Measurements from ENCODE around the gene BMI1.
"Not testable (repeated sequence)": the region's sequence is repeated elsewhere in the genome, so short reads cannot be mapped to it uniquely, and the experiment has no call there.

The BMI1 gene

GRCh38 chr10:22341190-22341925, 20.5 kb downstream of the BMI1 start:
- TF ChIP-seq POLR2AphosphoS5 (IDR thresholded peaks at IDR 0.05; ENCODE audit: low read depth, low read length) (no peak), TAF1 (IDR thresholded peaks at IDR 0.05; ENCODE audit: borderline replicate concordance, low read depth, low read length) (no peak), POLR2A (IDR thresholded peaks at IDR 0.05; ENCODE audit: low read depth, low read length) (0 out of 2 replicates have a peak, but pooled peaks have one; percentile 11)
- DNase-seq (ENCODE audit: insufficient read length) (no peak), FAIRE-seq (peak; percentile 78)

- DNase-seq (ENCODE audit: insufficient read length) (no peak), FAIRE-seq (no peak)
- TF ChIP-seq POLR2AphosphoS5 (IDR thresholded peaks at IDR 0.05; ENCODE audit: low read depth, low read length) (no peak), POLR2A (IDR thresholded peaks at IDR 0.05; ENCODE audit: low read depth, low read length) (no peak), TAF1 (IDR thresholded peaks at IDR 0.05; ENCODE audit: borderline replicate concordance, low read depth, low read length) (no peak)
These were observed 21.0 kb downstream of the BMI1 start for GRCh38 chr10:22341926-22342196.

DNA sequence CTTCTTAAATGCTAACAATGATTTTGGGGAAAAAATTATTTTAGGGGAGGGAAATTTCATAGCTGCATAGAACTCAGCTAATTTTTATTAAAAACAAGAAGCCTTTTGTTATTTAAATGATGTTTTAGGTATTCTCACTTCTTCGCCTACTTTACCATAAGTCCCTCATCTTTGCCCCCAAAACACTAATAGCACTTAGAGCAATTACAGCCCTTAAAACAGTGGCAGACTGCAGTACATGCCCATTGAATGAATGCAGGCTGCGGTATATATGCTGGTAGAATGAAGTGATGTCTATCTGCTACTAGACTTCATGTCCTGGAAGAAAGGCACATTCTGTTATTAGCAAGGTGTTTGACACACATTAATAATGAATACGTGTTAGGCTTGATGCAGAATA, 21.5 kb downstream of the BMI1 start:
- FAIRE-seq (peak; percentile 50), DNase-seq (ENCODE audit: insufficient read length) (no peak)
- TF ChIP-seq TAF1 (IDR thresholded peaks at IDR 0.05; ENCODE audit: borderline replicate concordance, low read depth, low read length): no peak

DNA sequence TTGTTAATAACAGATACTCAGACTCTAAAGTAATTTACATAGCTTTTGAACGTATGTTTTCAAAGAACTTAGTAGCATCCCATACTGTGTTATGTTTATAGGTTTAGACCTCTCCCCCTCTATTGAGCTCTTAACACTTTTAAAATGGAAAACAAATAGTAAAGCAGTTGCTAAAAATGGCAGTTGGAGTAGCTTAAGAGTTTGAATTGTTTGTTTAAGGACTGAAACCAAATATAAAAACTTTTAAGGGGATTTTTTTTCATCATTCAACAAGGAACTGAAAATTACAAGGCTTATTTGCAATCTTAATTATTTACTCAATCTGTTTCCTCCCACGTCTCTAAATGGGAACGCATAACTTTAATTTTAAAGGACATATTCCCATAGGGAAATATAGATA, 22.8 kb downstream of the BMI1 start:
- FAIRE-seq: peak; percentile 77
- TF ChIP-seq POLR2AphosphoS5 (IDR thresholded peaks at IDR 0.05; ENCODE audit: low read depth, low read length) (no peak), POLR2A (IDR thresholded peaks at IDR 0.05; ENCODE audit: low read depth, low read length) (no peak), TAF1 (IDR thresholded peaks at IDR 0.05; ENCODE audit: borderline replicate concordance, low read depth, low read length) (no peak)
- no peak for DNase-seq (ENCODE audit: insufficient read length)

DNA sequence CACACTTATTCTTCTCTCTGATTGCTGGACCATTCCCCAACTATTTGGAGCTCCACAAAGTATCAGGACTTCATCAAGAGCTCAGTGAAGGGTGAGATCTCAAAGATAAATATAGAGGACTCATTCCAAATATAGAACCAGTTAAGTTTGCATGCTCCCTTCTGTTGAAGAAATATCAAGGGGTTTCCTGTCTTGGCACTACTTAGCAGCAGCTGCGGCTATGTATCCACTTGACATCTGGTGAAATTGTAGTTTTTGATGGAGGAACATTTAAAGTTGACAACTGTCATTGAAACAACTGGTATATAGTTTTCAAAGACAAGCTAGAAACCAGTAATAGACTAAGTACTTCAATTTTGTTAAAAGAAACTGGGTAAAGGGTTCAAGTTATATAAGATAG, 23.4 kb downstream of the BMI1 start:
- TF ChIP-seq POLR2AphosphoS5 (IDR thresholded peaks at IDR 0.05; ENCODE audit: low read depth, low read length): no peak
- TF ChIP-seq POLR2A (IDR thresholded peaks at IDR 0.05; ENCODE audit: low read depth, low read length): no peak
- TF ChIP-seq TAF1 (IDR thresholded peaks at IDR 0.05; ENCODE audit: borderline replicate concordance, low read depth, low read length): no peak
- no peak for DNase-seq (ENCODE audit: insufficient read length)
- FAIRE-seq: peak; percentile 85

DNA sequence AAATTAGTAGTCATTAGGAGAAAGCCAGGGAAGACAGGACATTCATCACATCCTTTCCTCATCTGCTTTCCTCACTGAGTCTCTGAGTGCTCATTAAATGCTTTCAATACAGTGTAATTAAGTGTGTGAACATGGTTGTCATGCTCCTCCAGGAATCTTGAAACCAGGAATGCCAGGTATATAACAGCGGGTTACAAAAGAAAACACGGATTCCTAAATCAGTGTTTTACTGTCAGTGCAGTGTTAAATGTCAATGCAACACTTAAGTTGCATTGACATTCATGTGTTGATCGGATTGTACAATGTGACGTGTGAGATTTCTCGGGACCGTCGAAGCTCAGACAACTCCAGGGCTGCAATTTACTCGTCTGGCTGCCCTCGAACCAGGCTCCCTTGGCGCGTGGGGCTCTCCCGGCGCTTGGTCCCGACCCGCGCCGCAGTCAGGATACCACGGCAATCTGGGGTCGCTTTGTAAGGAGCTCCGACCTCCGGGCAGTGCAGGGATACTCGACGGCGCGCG, 23.9 kb downstream of the BMI1 start:
- TF ChIP-seq POLR2A (IDR thresholded peaks at IDR 0.05; ENCODE audit: low read depth, low read length) (no peak), TAF1 (IDR thresholded peaks at IDR 0.05; ENCODE audit: borderline replicate concordance, low read depth, low read length) (no peak), POLR2AphosphoS5 (IDR thresholded peaks at IDR 0.05; ENCODE audit: low read depth, low read length) (no peak)
- FAIRE-seq (no peak), DNase-seq (ENCODE audit: insufficient read length) (no peak)

DNA sequence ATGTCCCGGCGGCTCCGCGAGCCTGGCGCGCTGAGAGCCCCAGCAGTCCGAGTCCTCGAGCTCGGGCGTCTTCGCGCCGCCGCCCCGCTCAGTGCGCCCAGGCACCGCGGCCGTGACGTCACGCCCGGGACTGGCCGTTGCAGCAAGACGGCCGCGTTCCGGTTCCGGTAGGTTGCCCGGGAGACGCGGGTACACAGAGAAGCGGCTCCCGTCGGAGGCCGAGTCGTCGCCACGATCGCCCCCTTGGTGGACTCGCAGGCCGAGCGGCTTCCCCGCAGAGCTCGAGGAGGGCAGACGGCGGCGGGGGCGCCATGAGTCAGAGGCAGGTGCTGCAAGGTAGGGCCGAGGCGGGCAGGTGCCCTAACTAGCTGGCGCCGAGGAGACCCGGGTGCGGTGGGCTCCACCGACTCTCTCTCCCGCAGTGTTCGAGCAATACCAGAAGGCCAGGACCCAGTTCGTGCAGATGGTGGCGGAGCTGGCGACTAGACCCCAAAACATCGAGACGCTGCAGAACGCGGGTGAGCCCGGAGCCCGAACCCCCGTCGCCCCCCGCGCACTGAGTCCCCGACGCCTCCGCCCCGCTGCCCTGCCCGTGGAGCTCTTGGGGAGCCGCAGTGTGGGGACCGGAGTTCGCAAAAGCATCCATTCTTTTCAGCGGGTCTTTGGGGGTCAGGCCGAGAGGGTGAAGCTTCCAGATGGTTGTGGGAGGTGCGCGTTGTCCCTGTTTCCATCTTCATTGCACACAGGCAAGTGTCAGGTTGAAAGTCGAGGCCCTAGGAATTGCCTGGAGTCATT, 24.6 kb downstream of the BMI1 start, which contains the start of gene SPAG6:
Gene SPAG6 (plus strand): TSS at position 196 of the 795 bp plus-strand sequence. CDS start 116 bp downstream, at position 312.
- TF ChIP-seq POLR2A (IDR thresholded peaks at IDR 0.05; ENCODE audit: low read depth, low read length): no peak
- TF ChIP-seq POLR2AphosphoS5 (IDR thresholded peaks at IDR 0.05; ENCODE audit: low read depth, low read length): no peak
- no peak for TF ChIP-seq TAF1 (IDR thresholded peaks at IDR 0.05; ENCODE audit: borderline replicate concordance, low read depth, low read length)
- FAIRE-seq: peak; percentile 87
- DNase-seq (ENCODE audit: insufficient read length): no peak

DNA sequence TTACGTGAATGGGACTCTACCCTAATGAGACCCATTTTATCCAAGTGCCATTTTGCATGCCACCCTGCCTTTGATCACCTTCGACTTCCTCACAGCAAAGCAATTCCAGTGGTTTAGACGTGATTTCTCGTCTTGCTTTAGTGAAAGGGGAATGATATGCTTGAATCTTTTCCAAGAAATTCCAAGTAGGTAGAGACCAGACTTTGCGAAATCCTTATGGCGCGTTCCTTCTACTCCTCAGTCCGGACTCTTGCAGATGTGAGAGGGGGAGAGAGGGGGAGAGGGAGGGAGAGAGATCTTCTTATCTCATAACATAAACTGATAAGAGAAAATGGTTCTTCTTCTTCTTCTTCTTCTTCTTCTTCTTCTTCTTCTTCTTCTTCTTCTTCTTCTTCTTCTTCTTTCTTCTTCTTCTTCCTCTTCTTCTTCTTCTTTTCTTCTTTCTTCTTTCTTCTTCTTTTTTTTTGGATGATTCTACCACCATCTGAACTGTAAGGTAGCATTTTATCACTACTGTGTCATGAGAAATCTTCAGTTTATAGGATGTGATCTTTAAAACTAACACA, 25.3 kb downstream of the BMI1 start:
- FAIRE-seq: peak; percentile 9
- TF ChIP-seq POLR2AphosphoS5 (IDR thresholded peaks at IDR 0.05; ENCODE audit: low read depth, low read length) (no peak), POLR2A (IDR thresholded peaks at IDR 0.05; ENCODE audit: low read depth, low read length) (no peak), TAF1 (IDR thresholded peaks at IDR 0.05; ENCODE audit: borderline replicate concordance, low read depth, low read length) (no peak)
- no peak for DNase-seq (ENCODE audit: insufficient read length)

- no peak for TF ChIP-seq POLR2A (IDR thresholded peaks at IDR 0.05; ENCODE audit: low read depth, low read length)
- no peak for TF ChIP-seq POLR2AphosphoS5 (IDR thresholded peaks at IDR 0.05; ENCODE audit: low read depth, low read length)
- no peak for TF ChIP-seq TAF1 (IDR thresholded peaks at IDR 0.05; ENCODE audit: borderline replicate concordance, low read depth, low read length)
- no peak for DNase-seq (ENCODE audit: insufficient read length)
- FAIRE-seq: no peak
These were observed 28.9 kb downstream of the BMI1 start for GRCh38 chr10:22349755-22350154.

GRCh38 chr10:22351131-22351703, 30.3 kb downstream of the BMI1 start:
- no peak for FAIRE-seq
- no peak for TF ChIP-seq POLR2A (IDR thresholded peaks at IDR 0.05; ENCODE audit: low read depth, low read length)
- DNase-seq (ENCODE audit: insufficient read length): no peak

- TF ChIP-seq TAF1 (IDR thresholded peaks at IDR 0.05; ENCODE audit: borderline replicate concordance, low read depth, low read length) (no peak), POLR2AphosphoS5 (IDR thresholded peaks at IDR 0.05; ENCODE audit: low read depth, low read length) (no peak), POLR2A (IDR thresholded peaks at IDR 0.05; ENCODE audit: low read depth, low read length) (no peak)
- FAIRE-seq (no peak), DNase-seq (ENCODE audit: insufficient read length) (no peak)
These were observed 35.5 kb downstream of the BMI1 start for GRCh38 chr10:22356324-22356873.

- DNase-seq (ENCODE audit: insufficient read length): not testable (repeated sequence)
These were observed 36.9 kb downstream of the BMI1 start for GRCh38 chr10:22357770-22358169.

More at GRCh38 chr10:22357770-22358169, 36.9 kb downstream of the BMI1 start:
- not testable (repeated sequence) for FAIRE-seq

All from GM12892 (cell line).